HG03432 (cell line): ENCODE measurements around the gene CD47.
A peak's percentile ranks its signal among the peaks of the same experiment; 100 is the strongest.

Source experiments
- ATAC-seq: cut with Tn5 transposase; IDR thresholded peaks from one replicate; pipeline ENCODE4 v1.9.1; 2021; ENCODE audit warnings: mild to moderate bottlenecking, moderate library complexity; ENCODE audit not compliant: unreplicated experiment

Gene CD47

DNA sequence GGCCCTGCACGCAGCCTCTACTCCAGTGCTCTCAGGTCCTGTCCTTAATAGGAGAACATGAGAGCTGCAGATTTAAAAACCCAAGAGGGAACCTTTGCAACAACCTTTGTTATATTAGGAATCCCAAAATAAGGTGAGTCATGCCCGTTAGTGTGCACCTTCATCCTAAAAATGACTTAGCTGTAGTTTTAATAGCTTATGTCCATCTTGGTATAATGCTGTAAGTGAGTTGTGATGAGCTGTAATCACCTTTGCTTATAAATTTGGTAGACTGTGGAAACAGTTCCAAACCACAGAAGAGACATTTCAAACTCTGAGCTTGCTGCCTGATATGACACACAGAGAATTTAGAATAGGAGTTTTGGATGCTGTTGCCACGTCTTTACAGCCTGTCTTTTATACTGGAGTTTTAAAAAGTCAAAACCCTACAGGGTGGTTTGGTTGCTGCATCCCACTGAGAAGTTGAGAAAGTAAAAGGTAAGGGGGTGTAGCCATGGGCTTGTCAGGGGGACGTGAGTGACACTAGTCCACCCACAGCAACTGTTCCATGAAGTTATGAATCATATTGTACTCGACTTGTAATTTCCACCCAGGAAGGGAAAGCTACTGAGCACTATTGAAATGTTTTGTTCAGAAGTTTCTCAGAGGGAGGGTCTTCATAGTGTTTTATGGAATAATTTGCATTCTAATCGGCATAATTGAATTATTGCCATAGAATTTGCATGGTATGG lies 27.4 kb upstream of the CD47 start:
- ATAC-seq, result no peak

DNA sequence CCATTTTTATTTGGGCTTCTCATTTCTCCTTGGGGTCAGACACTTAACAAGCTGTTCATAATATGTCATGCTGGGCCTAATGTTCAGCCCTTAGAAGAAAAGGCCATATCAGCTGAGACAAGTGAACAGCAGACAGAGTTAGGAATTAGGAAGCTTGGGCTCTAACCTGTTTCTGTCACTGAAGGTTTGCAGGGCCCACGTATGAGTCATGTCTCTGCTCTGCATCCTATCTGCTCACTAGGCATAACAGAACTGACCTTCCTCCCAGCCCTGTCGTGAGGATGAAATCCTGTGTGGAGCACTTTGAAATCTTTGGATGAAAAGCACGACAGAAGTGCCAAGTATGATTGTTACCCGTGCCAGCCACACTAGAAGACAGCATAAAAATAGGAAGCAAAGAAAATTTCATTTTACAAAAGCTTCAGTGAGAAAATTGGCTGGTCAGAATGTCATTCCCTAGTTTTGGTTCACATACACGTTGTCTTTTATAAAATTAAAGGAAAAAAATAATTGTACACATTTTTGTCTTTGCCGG lies 26.5 kb upstream of the CD47 start:
- peak; percentile 76 for ATAC-seq

DNA sequence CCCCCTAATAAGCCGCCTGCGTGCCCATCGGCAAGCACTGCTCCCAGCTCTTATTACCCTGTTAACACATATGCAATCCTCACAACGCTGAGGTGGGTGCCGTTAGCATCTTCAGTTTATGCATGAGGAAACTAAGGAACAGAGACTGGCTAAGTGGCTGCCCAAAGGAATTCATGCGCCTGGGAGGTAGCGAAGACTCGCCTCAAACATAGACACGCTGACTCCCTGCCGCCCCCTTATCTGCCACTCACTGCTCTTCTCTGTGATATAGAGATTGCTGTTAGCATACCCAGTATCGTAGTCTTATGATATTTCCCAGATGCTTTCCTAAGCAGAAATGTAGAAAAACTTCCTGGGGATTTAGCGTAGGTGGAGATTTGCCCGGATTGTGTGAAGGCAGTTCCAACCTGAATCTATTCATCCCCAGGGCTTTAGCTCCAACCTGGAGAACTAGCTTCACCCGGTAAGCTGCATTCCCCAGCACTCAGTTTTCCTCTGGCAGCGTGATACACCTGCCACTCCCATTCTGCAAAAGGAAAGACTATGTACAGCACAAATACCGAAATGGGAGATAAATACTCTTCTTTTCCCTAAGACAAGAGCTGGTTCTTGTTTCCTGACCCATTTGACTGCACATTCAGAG lies 23.7 kb upstream of the CD47 start:
- no peak for ATAC-seq

DNA sequence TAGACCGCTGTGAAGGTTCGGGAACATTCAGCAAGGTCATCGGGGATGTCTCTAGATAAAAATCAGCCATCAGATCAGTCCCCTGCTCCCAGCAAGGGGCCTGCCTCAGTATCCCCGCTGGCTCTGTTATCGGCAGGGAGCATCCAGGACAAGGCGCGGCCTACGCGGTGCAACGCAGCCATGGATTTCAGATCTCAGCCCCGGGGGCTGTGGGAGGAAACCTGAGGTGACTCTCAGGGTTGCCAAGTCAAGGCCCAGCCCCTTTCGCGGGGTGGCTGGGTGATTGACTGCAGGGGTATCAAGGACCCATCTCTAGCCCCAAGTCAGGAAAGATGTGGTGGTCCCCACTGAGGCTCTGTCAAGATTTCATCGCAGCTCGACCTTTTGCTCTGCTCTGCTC lies 23.1 kb upstream of the CD47 start:
- ATAC-seq, result no peak

DNA sequence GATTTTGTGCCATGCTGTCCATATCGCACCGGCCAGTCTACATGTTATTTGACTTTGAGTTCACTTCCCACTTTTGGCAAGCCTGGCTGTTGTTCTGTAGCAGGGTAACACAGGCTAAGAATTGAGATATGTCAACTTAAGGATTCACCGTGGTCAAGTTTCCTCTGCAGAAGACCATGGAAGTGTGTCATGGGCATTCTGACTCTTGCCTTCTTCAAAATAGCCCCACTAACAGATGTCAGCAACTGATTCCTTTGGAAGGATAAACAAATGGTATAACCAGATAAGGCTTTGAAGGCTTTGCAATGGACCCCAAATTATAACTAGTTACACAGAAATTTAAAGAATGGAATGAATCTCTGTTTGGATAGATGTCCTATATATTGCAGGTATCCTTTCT lies 20.1 kb upstream of the CD47 start:
- no peak for ATAC-seq

DNA sequence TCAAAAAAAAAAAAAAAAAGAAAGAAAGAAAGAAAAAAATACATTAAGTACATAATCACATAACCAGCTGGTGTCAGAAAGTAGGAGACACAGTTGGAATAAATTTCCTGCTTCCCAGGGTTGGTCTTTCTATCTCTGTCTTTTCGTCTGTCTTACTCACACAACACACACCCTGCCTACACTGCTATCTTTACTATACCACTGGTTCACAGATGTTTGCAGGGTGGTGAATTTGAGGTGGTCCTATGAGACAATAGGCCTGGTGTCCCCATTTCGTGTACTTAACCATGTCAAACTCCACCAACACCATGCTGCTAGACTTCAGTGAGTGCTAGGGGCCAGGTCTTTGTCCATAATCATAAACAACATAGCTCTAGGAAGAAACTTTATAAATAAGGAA lies 17.6 kb upstream of the CD47 start:
- ATAC-seq, result no peak

DNA sequence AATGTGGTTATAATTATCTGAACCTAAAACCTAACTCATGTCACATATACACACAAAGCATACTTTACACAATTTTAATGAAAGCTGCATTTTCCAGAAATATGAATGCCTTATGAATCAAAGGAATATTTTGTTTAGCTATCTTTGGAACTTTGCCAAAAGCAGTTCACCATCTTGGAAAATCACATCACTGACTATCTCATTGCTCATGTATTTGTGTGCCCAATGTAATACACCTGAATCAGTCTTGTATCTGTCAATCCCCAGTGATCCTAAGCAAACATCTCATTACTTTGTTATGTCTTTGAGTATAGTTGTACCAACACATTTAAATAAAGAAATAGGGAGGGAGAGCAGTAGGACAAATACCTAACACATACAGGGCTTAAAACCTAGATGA lies 15.6 kb upstream of the CD47 start:
- no peak for ATAC-seq

DNA sequence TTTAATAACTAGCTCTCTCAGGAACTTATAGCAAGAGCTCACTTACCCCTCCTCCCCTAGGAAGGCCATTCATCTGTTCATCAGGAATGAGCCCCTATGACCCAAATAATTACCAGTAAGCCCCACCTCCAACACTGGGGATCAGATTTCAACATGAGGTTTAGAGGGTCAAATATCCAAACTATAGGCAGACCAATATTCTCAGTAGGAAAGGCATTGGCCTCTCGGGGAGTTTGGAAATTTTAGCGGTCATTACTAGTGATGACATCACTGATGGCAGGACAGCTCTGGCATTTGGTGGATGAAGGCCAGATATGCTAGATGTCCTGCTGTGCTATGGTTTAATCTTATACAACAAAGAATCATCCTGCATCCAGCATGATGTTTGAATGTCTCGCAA lies 15.2 kb upstream of the CD47 start:
- ATAC-seq, result no peak

DNA sequence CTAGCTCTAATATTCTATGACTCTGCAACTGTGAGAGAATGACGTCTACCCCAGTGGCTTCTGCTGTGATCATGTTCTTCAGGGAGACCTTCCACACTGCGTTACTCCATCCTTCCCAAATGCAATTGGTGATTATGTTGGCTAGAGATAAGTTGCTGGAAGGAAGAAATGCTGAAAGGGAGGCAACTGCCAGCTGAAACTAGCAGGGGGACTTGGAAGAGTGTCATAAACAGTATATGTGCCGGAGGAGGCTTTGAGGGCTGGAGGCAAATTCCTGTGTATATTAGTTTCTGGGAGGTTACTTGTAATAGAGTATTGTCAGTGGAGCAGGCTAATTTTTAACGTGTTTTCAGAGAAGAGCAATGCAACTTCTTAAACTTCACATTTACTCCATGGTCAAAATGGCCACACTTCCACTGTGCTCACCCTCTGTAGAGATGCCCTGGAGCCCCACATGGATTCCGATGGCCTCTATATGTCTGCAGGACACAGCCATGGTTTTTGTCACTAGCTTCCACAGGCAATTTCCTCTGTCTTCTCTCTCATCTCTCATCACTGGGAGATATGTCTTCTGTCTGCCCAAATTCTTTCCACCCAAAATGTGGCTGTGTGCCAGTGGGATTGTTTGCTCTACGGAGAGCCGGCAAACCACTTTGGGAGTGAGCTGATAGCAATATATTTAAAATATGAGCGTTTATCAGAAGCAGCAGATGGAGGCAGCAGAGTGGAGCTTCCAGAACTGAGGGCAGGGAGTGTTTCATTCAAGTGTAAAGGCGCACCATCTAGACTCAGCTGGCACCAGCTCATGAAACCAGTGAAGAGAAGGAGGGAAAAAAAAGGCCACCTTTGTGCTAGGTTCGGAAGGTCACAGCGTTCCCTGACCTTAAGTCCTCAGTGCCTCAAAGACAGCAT lies 13.3 kb upstream of the CD47 start:
- no peak for ATAC-seq

DNA sequence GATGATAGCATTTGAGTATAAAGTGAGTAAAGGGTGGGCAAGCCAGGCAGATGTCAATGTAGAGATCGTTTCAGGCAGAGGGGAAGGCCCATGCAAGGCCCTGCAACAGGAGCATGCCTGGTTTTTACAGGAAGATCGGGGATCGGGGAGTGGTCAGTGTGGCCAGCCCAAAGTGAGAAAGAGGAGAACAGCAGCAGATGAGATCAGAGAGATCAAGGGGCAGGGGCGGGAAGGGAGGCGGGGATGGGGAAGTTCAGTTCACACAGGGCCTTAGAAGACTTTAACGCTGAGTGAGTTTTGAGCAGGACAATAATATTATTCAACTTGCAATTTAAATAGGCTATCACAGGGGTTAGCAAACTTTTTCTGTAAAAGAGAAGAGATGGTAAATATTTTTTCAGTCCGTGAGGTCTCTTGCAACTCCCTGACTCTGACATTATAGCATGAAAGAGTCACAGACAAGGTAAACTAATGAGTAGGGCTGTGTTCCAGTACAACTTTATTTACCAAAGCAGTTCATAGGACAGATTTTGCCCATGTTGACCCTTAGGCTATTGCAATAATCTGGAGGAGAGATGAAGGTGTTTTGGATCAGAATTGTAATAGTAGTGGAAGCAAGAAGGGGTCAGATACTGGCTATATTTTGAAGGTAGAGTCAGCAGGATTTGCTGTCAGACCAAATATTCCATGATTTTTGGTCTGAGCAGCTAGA lies 12.4 kb upstream of the CD47 start:
- no peak for ATAC-seq

DNA sequence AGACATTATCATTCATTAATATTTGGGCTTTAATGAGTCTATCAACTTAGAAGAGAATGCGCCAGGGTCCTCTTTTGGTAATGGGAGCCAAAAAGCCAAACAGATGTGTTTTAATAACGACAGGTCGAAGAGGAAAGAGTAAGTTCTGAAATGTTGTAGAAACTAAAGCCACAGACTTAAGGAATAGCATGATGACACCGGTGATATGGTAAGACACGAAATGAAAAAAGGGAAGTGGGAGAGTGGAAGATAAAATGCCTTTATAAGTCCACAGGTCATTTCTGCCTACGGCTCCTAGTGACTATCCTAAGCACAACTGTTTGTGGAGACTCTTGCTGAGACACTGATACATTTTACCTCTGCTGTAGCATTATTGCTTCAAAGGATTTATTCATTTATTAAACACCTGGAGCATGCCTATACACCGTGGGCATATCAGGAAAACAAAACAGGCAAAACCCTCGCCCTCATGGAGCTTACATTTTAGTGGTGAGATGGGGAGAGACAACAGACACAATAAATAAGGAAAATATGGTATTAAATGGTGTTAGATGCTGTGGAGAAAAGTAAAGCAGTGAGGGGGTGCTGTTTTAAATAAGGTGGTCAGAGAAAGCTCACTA lies 11.7 kb upstream of the CD47 start:
- ATAC-seq, result no peak

DNA sequence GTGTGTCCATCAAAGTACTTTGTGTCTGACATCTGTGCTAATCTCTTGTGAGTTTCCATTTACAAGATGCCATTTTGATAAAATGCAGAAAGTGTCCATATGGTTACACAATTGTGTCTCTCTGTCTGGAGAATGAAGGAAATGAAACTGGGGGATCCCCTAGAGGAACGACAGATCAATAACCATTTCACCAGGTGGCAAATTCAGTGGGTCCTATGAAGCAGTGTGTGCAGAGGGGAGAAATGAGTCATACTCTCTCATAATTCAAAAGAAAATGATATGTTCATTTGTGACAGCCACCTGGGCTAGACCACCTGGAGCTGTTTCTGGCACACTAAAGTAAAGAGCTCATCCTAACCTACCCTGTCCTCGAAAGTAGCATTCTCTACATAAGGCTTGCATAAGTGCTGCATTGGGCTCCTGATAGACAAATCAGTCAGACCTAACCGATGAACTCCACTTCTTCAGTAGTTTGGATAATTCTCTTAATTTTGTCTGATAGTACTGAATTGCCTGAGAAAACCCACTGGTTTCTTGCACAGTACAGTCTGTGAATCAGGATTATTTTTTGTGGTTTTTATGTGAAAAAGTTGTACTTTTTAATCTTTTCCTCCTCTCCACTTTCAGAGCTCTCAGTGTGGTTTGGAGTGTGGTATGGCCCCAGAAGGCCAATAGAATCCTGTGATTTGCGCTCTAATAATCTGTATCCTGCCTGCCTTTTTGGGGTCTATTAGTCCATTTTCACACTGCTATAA lies 10.3 kb upstream of the CD47 start:
- ATAC-seq, result peak; percentile 93

DNA sequence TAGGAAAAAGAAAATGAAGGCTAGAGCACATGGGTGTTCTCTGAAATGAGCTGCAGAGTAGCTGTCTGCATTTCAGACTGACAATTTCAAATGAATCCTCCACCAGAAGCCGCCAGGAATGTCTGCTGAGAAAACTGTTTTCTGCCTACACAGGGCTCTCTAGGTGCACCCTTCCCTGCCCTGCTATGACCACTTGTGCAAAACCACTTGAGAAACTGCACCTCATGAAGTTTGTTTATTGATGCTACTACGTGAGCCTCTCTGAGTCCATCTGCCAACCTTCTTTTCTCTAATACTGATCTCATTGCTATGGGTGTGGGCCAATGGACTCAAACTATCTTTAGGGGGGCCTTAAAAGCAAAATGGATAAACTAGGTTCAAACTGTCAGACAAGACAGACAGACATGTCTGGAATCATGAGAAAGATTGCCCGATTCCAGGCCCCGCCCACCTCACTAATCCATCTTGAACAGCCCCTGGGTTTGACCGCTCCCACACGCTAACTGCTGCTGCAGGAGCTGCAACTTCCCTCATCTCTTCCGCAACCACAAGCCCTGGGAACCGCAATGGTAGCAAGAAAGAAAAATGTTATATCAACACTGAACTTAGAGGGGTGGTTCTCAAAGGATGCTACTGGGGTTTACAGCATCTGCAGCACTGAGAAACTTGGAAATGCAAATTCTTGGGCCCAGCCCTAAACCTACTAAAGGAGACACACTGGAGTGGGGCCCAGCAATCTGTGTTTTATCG lies 9.0 kb upstream of the CD47 start:
- peak; percentile 9 for ATAC-seq

DNA sequence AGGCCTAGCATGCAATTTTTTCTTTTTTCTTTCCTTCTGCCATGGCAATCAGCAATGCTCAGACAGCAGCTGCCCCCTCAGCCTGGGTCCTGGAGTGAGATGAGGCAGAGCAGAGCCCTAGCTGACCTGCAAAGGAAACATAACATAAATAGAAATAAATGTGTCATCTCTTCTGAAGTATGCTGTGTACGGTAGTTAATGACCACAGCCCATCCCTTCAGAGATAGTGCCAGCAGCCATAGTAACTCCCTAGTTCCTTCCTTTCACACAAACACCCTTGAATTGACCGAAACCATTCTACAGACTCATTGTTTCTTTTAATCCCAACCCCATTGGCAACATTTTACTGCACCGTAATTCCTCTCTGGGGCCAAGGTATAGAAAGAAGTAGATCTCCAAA lies 8.4 kb upstream of the CD47 start:
- no peak for ATAC-seq

DNA sequence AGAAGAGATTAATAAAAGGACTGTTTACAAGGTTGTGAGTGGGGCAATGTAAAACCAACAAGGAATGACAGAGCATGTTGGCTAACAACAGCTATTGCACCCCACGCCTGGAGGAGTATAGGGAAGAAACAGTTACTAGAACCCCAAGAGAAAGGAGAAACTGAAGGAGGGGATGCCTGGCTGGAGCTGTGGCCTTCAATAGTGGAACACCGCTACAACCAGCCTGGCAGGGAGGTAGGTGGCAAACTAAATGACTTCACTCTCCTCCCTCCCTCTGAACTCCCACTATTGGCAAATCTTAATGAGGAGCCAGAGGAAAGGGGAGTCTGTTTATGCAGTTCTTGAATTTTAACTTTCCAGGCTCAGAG lies 7.2 kb upstream of the CD47 start:
- ATAC-seq, result no peak

DNA sequence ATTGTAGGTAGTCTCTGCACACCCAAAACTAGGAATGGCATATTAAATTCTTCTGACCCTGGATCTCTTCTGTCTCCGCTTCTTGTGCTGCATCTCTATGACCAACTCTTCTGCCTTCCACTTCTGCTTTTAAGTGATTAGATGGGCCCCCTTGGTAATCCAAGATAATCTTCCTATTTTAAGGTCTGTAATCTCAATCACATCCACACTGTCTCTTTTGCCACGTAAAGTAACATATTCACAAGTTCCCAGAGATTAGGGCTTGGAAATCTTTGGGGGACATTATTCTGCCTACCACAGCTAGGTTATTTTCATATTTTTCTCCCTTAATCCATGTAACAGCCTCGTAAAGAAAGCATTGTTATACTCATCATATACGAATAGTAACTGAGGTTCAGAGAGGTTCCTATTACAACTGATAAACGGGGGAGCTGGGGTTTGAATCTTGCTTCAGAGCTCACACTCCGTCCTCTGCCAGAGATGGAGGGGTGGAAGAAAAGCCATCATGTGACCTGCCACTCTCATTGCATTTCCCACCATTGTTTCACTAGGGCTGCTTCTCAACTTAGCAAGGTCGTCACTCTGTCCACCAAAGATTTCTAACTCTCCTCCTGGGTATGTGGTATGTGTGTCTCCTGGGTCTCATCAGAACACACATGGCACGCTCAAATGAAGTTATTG lies 6.6 kb upstream of the CD47 start:
- ATAC-seq, result no peak

DNA sequence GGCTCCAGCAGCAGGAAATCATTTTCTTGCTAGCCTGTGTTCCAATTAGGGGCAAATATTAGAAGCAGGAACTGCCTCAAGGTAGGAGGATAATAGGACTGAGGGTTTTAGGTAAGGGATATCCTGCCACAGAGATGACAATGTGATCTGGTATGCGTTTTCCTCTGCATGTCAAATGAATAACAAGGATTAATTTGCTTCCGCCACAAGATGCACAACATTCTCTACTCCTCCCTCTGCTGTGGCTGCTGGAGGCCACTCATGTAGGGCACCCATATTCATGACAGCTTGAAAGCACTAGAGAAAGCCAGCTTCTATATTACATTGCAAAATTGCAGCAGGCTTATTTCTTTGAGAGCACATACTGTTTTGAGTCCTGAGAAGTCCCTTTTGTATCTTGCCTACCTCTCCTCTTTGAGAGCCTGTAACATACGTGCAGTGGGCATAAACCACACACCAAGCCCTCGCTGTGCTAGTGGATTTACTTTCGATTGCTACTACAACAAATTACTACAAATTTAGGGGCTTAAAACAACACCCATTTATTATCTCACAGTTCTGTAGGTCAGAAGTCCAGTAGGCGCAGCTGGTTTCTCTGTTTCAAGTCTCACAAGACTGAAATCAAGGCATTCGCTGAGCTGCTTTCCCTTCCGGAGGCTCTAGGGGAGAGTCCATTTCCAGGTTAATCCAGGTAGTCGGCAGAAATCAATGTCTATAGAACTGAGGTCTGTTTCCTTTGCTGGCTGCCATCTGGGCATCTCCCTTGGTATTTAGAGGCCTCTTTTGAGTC lies 5.9 kb upstream of the CD47 start:
- ATAC-seq, result no peak

DNA sequence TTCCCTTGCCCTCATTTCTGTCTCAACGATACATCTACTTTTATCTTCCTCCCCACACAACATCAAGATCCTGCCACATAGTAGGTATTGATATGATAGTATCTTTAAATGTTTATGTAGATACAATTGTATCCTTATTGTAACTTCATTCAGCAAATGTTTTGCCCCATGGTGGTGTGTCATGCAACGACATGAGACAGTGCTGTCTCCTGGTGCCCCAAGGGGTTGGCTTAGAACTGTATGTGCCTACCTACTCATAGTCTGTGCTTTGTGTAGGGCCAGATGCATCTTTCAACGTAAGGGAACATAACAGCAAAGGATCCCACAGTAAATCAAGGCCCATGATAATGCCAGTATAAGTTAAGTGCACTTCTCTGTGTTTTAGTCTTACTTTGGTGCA lies 2.8 kb upstream of the CD47 start:
- ATAC-seq, result no peak
